HG02938 (cell line): ENCODE measurements around the gene ZNF17.
"Not testable (repeated sequence)": the region's sequence is repeated elsewhere in the genome, so short reads cannot be mapped to it uniquely, and the experiment has no call there.

Experiments
- ATAC-seq: cut with Tn5 transposase; IDR thresholded peaks from one replicate; pipeline ENCODE4 v1.9.1; 2021; ENCODE audit warnings: mild to moderate bottlenecking, moderate library complexity; ENCODE audit not compliant: unreplicated experiment

The ZNF17 gene

DNA sequence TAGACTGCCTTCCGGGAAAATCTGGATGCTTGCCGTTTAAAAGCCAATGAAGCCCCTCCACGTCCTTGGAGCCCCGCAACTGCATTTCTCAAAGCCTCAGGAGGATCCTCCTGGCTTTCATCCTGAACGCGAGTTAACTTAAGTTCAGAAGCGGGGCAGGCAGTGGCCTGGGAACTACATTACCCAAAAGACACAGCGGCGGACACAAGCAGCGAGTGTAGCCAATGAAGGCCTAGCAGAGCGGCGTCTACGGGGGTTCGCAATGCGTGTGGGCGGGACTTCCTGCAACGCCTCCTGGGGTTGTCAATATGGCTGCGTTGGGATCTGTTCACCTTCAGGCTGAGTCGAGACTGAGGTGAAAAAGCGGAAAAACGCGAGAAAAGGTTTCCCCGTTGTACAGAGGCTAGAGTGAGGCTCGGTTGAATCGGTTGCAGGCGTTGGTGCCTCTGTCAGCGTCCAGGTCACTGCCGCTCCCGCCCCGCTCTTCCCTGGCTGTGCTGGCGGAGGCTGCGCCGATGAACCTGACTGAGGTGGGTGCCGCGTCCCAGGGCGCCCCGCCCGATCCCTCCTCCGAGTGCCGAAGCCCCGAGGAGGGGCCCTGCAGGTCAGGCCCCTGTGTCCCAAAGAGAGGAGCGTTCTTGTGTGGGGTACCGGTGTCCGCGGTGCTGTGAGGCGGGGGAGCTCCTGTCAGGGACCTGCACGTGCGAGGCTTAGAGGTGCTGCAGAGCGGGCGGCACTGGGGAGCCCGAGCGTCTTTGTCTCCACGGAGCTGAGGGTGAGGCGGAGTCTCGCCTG lies at the start of gene ZNF17:
Gene ZNF17 (plus strand): TSS at position 285 of the 795 bp plus-strand sequence. CDS start 2,455 bp downstream, outside the sequence.
- peak; percentile 97 for ATAC-seq

DNA sequence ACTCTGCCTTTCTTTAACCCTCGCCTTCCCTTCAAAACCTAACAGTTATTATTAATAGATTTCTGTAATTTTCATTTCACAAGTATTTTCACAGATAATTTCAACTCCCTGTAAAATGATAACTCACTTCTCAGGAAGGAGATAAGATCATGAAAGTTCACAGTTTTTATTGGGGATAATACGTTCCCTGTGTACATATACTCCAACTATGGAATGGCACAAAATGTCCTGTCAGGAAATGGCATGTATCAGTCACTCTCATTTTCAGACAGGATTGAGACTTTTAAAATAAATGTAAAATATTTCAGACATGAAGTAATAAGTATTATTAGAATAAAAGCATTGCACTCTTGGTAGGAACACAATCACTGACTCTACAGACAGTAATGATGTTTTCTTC lies 48.5 kb upstream of the ZNF17 start:
- ATAC-seq = no peak

DNA sequence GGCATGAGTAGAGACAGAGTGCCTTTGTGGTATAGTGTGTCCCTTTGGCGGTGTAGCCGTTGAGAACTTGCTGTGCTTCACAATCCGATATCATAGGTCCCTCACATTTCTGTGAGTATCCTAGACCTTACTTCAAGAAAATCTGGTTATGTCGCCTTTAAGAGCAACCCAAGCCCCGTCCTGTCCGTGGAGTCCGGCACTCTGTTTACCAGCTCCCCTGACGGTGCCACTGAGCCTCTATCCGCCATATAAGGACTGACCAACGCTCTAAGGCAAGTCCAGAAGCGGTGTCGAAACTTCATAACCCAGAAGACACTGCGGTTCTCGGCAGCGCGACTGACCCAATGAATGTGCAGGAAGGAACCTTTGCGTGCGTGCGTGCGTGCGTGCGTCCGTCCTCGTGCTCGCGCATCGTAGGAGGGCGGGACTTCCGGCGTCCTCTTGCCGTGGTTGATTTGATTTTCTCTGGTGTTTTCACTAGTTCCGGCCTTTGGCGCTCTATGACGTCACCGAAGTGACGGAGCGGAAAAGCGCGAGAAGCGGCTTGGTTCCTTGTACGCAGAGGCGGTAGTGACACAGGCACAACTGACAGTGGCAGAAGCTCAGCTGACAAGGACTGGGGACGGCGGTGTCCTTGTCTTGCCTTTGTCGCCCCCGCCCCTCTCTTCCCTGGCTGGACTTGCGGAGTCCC lies 47.8 kb upstream of the ZNF17 start, which contains the start of the genes TRAPPC2B and ZNF547:
Gene TRAPPC2B (plus strand): TSS at position 555 of the 691 bp plus-strand sequence. CDS start 1,283 bp downstream, outside the sequence.
Gene ZNF547 (plus strand): TSS at position 555 of the 691 bp plus-strand sequence. CDS start 5,005 bp downstream, outside the sequence.
- peak; percentile 94 for ATAC-seq

DNA sequence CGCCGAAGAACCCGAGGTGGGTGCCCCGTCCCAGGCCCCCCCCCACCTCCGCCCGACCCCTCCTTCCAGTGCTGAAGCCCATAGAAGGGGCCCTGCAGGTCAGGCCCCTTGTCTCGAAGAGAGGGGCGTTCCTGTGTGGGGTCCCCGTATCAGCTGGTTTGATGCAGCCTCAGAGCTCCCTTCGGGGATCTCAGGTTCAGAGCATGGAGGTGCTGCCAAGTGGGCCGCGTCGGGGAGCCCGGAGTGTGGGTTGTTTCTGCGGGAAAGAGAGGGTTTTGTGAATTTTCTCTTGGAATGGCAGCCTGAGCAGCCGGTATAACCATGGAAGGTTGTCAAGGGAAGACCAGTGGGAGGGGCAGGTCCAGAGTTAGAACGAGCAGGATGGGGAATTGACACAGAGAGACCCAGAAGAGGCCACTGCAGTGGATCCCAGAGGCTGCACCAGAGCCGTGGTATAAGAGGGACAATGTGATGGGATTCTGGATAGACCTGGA lies 47.2 kb upstream of the ZNF17 start:
- ATAC-seq = peak; percentile 14

DNA sequence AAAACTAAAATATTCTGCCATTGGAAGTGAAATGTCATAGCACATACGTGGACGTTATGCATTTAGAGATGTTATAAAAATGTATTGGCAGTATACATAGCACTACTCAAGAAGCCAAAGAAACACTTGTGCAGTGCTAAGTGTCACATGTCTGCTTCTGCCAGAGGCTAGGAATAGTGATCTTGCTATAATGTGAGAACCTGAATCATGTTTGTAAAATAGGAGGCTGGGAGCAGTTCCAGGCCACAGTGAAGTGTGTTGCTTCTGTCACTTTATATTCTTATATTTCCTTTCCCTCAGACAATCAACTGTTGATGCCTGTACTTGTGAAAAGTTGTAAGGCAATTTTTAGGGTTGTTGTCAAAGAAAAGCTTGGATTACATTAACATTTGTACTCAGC lies 44.2 kb upstream of the ZNF17 start:
- ATAC-seq = no peak

DNA sequence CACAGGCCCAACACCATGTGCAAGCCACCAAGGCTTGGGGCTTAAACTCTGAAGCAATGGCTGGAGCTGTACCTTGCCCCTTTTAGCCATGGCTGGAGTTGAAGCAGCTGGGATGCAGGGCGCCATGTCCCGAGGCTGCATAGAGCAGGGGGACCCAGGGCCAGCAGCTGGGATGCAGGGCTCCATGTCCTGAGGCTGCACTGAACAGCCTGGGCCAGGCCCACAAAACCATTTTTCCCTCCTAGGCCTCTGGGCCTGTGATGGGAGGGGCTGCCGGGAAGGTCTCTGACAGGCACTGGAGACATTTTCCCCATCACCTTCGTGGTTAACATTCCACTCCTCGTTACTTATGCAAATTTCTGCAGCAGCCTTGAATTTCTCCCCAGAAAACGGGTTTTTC lies 36.8 kb upstream of the ZNF17 start:
- ATAC-seq = no peak

DNA sequence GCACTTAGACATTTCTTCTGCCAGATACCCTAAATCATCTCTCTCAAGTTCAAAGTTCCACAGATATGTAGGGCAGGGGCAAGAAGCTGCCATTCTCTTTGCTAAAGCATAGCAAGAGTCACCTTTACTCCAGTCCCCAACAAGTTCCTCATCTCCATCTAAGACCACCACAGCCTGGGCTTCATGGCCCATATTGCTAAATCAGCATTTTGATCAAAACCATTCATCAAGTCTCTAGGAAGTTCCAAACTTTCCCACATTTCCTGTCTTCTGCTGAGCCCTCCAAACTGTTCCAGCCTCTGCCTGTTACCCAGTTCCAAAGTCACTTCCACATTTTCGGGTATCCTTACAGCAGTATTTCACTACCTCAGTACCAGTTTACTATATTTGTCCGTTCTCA lies 36.3 kb upstream of the ZNF17 start:
- ATAC-seq = not testable (repeated sequence)

DNA sequence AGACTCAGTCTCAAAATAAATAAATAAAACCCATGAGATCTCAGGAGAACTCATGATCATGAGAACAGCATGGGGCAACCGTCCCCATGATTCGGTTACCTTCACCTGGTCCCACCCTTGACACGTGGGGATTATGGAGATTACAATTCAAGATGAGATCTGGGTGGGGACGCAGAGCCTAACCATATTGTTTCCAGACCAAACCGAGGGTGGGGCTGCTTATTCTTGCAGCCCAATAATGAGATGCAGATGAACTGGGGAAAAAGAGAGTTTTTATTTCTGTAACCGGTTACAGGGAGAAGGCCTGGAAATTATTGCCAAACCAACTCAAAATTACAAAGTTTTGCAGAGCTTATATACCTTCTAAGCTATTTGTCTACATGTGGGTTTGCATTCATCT lies 34.8 kb upstream of the ZNF17 start:
- no peak for ATAC-seq

DNA sequence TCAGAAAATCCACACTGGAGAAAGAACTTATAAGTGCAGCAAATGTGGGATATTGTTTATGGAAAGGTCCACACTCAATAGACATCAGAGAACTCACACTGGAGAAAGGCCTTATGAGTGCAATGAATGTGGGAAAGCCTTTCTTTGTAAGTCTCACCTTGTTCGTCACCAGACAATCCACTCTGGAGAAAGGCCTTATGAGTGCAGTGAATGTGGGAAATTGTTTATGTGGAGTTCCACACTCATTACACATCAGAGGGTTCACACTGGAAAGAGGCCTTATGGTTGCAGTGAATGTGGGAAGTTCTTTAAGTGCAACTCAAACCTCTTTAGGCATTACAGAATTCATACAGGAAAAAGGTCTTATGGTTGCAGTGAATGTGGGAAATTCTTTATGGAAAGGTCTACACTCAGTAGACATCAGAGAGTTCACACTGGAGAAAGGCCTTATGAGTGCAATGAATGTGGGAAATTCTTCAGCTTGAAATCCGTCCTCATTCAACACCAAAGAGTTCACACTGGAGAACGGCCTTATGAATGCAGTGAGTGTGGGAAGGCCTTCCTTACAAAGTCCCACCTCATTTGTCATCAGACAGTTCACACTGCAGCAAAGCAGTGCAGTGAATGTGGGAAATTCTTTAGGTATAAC lies 33.3 kb upstream of the ZNF17 start:
- no peak for ATAC-seq

DNA sequence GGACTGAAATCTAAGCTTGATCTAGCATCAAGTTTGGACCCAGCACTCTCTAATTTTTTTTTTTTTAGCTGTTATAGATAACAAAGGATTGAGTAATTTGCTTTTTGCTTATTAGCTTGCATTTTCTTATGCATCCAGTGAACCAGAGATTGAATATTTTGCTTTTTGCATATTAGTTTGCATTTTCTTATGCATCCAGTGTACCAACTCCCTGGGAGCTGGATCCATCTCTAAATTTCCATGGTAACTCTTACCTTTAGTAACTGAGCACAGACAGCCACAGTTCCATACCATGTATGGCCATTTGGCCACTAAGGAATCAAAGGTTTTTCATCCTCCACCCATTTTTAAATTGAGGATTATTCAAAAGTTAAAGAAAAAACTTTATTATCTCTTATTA lies 30.0 kb upstream of the ZNF17 start:
- no peak for ATAC-seq

DNA sequence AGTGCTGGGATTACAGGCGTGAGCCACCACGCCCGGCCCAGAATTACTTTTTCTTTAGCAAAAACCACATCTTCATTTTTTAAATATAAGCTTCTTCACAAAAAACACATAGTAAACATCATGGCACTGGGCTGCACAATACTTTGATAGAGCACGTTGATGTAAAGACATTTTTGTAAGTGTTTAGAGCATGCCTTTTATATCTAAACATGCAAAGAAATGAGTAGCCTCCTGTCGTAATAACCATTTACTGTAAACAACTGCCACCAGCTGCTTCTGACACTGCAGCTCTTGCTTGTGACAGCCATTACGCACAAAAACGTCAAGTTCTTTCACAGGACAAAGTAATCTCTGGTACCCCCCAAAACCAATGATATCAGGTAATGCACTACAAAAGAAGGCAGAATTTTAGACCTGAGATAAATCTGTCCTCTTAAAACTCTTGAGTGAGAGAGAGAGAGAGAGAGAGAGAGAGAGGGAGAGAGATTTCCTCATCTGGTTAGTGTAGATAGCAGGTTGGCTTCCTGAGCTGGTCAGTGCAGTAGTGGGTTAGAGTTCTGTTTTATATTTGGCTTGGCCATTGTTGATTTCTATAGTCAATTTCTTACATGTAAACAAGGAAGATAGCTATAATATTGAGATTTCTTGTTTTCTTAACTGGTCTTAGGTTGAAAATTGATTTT lies 28.0 kb upstream of the ZNF17 start:
- ATAC-seq = no peak

DNA sequence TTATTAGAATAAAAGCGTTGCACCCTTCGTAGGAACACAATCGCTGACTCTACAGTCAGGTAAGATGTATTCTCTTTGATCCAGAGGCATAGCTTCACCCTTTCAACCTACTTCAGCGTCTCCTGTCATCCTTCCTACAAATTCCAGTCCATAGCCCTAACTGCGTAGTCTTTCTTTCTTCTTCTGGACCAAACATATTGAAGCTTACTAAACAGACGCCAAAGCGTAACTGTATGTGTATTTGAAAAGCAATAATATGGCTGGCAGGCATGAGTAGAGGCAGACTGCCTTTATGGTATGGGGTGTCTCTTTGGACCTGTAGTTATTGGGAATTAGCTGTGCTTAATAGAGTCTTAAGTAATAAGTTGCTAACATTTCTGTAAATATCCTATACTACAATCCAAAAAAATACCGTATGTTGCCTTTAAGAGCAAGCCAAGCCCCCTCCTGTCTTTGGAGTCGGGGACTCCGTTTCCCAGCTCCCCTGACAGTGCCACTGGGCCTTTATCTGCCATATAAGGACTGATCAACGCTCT lies 21.7 kb upstream of the ZNF17 start:
- no peak for ATAC-seq

DNA sequence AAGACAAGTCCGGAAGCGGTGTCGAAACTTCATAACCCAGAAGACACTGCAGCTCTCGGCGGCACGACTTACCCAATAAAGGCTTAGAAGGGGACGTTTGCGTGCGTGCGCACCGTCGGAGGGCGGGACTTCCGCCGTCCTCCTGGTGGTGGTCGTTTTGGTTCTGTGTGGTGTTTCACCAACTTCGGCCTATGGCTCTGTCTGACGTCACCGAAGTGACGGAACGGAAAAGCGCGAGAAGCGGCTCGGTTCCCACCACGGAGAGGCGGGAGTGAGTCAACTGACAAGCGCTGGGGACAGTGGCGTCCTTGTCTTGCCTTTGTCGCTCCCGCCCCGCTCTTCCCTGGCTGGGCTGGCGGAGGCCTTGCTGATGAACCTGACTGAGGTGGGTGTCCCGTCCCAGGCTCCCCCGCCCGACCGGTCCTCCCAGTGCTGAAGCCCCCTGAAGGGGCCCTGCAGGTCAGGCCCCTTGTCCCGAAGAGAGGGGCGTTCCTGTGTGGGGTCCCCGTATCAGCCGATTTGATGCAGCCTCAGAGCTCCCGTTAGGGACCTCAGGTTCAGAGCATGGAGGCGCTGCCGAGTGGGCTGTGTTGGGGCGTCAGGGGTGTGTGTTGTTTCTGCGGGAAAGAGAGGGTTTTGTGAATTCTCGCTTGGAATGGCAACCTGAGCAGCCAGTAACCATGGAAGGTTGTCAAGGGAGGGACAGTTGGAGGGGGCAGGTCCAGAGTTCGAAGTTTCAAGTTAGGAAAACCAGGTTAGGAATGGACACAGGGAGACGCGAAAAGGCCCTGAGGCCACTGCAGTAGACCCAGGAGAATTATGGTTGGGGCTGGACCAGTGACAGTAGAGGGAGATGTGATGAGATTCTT lies 21.0 kb upstream of the ZNF17 start, which contains the start of gene ZNF548:
Gene ZNF548 (plus strand): TSS at position 125 of the 869 bp plus-strand sequence. CDS start 246 bp downstream, at position 371.
- peak; percentile 99 for ATAC-seq

DNA sequence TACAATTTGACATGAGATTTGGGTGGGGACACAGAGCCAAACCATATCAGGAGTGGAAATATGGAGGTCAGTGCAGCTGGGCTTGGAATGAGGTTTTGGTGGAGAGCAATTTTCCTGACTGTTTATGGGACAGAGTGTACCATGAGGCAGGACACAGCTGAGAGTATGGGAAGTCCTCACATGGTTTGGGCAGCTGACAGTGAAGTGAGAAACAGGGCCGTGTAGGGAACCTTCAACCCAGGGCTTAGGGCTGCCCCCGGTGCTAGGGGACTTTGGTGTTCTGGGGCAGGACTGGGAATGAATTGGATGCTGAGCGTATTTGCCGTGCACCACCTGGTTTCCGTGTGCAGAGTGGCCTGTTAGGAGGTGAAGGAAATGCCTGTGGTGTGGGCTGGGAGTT lies 15.3 kb upstream of the ZNF17 start:
- ATAC-seq = no peak

DNA sequence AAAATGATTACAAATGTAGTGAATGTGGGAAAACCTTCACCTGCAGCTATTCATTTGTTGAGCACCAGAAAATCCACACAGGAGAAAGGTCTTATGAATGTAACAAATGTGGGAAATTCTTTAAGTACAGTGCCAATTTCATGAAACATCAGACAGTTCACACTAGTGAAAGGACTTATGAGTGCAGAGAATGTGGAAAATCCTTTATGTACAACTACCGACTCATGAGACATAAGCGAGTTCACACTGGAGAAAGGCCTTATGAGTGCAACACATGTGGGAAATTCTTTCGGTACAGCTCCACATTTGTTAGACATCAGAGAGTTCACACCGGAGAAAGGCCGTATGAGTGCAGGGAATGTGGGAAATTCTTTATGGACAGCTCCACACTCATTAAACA lies 12.1 kb upstream of the ZNF17 start:
- ATAC-seq = no peak

DNA sequence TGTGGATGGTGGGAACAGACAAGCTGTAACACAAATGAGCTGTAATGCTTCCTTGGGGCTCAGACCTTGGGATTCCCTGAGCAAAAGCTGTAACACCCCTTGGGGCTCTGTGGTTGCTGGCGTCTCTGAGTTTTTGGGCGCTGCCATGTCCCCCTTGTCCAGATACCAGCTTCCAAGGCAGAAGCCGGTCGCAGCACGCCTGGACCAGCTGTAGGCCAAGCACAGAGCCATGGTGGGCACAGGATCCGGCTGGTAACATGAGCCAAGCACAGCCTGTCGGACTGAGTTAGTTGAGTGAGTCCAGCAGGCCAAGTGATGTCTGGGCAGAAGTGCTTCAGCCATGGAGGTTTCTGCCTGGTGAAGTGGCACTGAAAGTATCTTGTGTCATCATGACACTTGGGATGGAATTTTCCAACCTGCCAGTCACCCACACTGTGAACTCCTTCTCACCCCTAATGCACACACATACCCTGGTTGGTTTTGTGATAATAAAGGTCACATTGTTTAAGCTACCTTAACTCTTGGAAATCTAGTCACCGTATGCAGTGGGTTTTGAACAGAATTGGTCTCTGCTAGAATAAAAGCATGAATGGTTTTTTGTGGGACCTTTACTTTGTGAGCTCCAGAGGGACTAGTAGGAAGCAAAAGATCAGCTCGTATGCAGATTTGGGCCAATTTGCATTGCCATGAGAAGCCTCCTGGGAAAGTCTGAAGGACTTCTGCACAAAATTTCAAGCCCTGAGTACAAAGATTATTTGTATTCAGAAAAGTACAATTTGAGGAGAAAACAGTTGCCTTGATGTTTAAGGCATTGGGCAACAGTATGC lies 7.0 kb upstream of the ZNF17 start:
- ATAC-seq = no peak

DNA sequence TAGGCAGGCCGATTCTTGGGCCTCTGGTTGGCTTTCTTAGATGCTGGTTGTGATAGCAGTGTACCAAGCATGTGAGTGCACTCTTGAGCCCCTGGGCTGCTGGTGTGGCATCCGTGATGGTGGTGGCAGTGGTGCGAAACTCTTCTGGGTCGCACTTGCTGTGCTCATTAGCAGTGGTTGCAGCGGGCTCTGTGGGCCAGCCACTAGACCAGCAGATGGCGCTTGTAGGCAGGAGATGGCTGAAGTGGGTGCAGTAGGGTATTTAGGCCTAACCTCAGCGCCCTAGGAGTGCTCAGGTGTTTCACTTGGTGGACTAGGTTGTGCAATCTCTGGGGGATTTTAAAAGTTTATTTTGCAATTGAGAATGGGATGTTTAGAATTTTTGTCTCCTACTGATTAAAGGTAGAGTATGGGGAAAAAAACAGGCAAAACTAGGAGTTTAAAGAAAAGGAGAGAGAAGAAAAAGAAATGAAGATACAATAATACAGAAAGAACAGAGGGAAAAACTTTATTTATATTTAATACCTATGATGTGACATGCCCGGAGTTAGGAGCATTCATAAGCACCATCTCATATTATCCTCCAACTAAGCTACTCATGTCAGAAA lies 4.3 kb upstream of the ZNF17 start:
- ATAC-seq = no peak

DNA sequence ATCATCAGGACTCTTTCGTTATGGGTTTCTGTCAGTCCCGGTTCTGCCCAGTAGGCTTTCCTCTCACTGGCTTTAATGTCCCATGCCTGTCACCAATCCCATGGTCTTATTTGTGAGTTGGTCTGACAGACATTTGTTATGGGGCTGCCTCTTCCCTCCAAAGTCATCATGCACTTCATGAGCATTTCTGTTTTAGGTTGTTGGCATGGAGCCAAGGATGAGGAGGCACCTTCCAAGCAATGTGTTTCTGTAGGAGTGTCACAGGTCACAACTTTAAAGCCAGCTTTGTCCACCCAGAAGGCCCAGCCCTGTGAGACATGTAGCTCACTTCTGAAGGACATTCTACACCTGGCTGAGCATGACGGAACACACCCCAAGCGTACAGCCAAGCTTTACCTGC lies 8.5 kb downstream of the ZNF17 start:
- ATAC-seq = no peak
